ENCODE data around the gene FYN. TPM values are rescaled to one million over a fixed set of nuclear protein-coding genes. Genes with fewer than 3 reads are reported as not detected.

Gene FYN
- total RNA-seq, 2 experiments from 2014 or later: 236 to 244 TPM

DNA sequence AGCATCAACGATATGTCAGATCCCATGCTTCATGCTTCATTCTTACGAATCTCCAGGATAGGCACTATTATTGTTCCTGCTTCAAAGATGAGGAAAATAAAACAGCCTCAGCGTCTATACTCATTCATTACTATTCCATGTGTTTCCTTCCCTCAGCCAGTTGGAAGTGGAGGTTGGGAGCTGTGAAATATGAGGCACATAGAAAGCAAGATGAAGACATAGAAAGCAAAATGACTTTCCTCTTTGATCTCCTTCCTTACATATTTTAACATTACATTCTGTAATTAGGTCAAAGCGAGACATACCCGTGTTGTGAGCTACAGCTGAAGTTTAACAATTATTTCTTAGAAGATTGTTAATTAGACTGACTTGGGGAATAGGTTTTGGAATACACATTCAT, 125.4 kb downstream of the FYN start:
- H3K27me3 Mint-ChIP-seq (ENCODE audit: low read depth): no peaks in the 10 kb centered on the region
- CTCF ChIA-PET: interaction anchor here (0.9 to 1.4 kb wide), 4 partner anchors 12 to 226 kb away, joined by 3 to 6 read pairs (median 4); no protein-coding TSS in a partner anchor
- no peaks in the 10 kb centered on the region for H3K9me3 Mint-ChIP-seq
- DNase-seq: no peak
- H3K4me3 Mint-ChIP-seq: no peak overlapping the region
- H3K4me1 Mint-ChIP-seq (ENCODE audit: low read depth): peaks cover 86% of the 10 kb centered on the region
- H3K36me3 Mint-ChIP-seq (ENCODE audit: low read depth): peaks cover 34% of the 10 kb centered on the region
- peak overlapping the region; percentile 50 for H3K27ac Mint-ChIP-seq
- intact Hi-C loops (cut with micrococcal nuclease): no loop called here

GRCh38 chr6:111747396-111747795, 125.9 kb downstream of the FYN start:
- Mint-ChIP-seq H3K4me3 (no peak overlapping the region), H3K4me1 (ENCODE audit: low read depth) (peaks cover 85% of the 10 kb centered on the region), H3K9me3 (no peaks in the 10 kb centered on the region), H3K36me3 (ENCODE audit: low read depth) (peaks cover 35% of the 10 kb centered on the region), H3K27me3 (ENCODE audit: low read depth) (no peaks in the 10 kb centered on the region), H3K27ac (peak overlapping the region; percentile 50)
- no peak for DNase-seq
- intact Hi-C loops (cut with micrococcal nuclease): no loop called here
- CTCF ChIA-PET: interaction anchor here (0.9 to 1.4 kb wide), 4 partner anchors 12 to 227 kb away, joined by 3 to 6 read pairs (median 4); no protein-coding TSS in a partner anchor

DNA sequence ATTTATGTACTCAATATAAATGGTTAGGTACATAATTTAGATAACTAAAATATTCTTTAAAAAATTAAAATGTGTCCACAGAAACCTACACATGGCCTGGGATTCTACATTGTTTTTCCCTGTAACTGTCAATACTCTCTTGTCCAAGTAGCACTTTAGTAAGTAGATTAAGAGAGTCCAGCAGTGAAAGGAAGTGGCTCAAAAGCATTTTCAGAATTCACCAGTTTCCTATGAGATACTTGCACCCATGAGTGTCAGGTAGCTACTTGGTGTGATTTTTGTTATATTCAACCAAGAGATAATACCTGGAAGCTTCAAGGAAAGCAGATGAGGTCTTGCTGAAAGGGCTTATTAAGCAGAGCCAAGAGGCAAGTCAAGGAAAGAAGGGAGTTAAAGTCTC, 126.3 kb downstream of the FYN start:
- CTCF ChIA-PET: interaction anchor here (1.1 kb wide), 2 partner anchors 13 to 227 kb away, joined by 3 to 4 read pairs; no protein-coding TSS in a partner anchor
- peaks cover 85% of the 10 kb centered on the region for H3K4me1 Mint-ChIP-seq (ENCODE audit: low read depth)
- intact Hi-C loops (cut with micrococcal nuclease): no loop called here
- peaks cover 34% of the 10 kb centered on the region for H3K36me3 Mint-ChIP-seq (ENCODE audit: low read depth)
- no peak for DNase-seq
- no peak overlapping the region for H3K4me3 Mint-ChIP-seq
- peak overlapping the region; percentile 50 for H3K27ac Mint-ChIP-seq
- no peaks in the 10 kb centered on the region for H3K9me3 Mint-ChIP-seq
- H3K27me3 Mint-ChIP-seq (ENCODE audit: low read depth): no peaks in the 10 kb centered on the region

DNA sequence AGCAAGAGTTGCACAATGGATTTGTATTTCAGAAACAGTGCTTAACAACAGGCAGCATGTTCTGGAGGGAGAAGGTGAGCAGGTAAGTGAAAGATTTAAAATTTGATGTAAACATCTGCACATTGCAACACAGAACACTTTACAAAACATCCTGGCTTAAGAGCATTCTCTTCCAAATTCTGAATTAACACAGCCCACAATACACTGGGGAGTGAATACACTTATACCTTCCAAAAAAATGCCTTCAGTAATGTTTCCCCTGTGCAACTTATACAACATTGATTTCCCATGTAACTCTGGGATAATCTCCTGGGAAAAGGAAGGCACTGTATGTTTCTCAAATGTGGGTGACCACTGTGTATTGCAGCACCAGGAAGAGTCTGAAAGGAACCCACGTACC, 127.6 kb downstream of the FYN start:
- no peak for DNase-seq
- H3K4me3 Mint-ChIP-seq: no peak overlapping the region
- intact Hi-C loops (cut with micrococcal nuclease): no loop called here
- no peaks in the 10 kb centered on the region for H3K9me3 Mint-ChIP-seq
- H3K4me1 Mint-ChIP-seq (ENCODE audit: low read depth): peaks cover 84% of the 10 kb centered on the region
- H3K27ac Mint-ChIP-seq: no peak overlapping the region
- CTCF ChIA-PET: no interaction called here
- H3K36me3 Mint-ChIP-seq (ENCODE audit: low read depth): peaks cover 42% of the 10 kb centered on the region
- no peaks in the 10 kb centered on the region for H3K27me3 Mint-ChIP-seq (ENCODE audit: low read depth)

DNA sequence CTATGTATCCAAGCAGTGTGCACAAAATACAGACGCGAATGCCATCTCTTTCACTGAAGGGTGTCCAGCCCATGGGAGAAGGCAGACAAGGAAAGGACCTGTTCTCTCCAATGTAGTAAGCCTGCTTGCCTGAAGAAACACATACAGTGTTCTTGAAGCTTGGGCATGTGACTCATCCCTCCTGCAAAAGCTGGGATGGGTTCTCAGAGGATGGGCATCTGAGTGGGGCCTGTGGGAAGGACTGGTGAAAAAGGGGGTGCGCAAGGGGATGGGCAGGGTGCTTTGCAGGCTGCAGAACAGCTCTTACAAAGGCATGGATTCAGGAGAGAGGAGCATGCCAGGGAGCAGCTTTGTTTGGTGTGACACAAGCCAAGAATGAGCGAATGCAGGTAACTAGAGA, 128.1 kb downstream of the FYN start:
- peak overlapping the region; percentile 55 for H3K27ac Mint-ChIP-seq
- H3K4me3 Mint-ChIP-seq: no peak overlapping the region
- CTCF ChIA-PET: no interaction called here
- no peaks in the 10 kb centered on the region for H3K9me3 Mint-ChIP-seq
- no peak for DNase-seq
- intact Hi-C loops (cut with micrococcal nuclease): no loop called here
- H3K4me1 Mint-ChIP-seq (ENCODE audit: low read depth): peaks cover 84% of the 10 kb centered on the region
- H3K27me3 Mint-ChIP-seq (ENCODE audit: low read depth): no peaks in the 10 kb centered on the region
- H3K36me3 Mint-ChIP-seq (ENCODE audit: low read depth): peaks cover 43% of the 10 kb centered on the region

DNA sequence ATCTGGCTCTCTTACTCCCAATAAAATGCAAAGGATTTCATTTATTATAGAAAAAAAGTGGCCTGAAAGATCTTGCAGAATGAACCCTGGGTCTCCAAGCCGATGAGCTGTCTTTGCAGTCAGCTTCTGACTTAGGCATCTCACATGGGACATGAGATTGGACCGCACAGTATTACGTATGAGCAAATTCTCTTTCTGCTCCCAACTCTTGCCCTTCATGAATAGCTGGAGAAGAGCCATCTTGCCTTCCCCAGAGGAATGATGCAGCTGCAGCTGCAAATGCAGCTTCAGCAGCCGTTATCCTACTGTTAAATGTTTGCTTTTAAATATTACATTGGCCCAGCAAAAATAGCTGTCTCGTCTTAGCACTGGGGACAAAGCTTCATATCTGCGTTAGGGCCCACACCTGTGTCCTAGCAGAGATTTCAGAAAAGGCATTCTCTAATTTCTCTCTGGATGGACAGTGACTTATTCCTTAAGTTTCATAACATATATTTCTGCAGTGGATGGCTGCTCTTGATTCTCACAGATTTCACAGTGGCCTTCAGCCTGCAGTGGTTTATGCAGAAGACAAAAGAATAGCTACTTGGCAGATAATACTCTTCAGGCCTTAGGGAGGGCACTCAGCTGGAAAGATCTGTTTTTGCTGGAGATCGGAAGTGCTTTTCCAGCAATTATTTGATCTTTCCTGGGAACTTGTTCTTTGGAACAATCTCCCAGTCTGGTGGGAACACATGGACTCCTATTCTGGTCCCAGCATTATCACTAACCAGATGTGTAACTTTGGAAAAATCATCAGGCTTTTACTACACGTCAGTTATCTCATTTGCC, 129.2 kb downstream of the FYN start:
- CTCF ChIA-PET: interaction anchor here (1.0 kb wide), 1 partner anchor 22 kb away, joined by 3 read pairs; no protein-coding TSS in a partner anchor
- Mint-ChIP-seq H3K9me3 (no peaks in the 10 kb centered on the region), H3K27ac (no peak overlapping the region), H3K27me3 (ENCODE audit: low read depth) (no peaks in the 10 kb centered on the region), H3K36me3 (ENCODE audit: low read depth) (peaks cover 49% of the 10 kb centered on the region), H3K4me3 (no peak overlapping the region), H3K4me1 (ENCODE audit: low read depth) (peaks cover 86% of the 10 kb centered on the region)
- DNase-seq: no peak
- intact Hi-C loops (cut with micrococcal nuclease): loop anchor here (2.0 kb wide), 1 partner anchor 19 kb away; no protein-coding TSS in a partner anchor

- CTCF ChIA-PET: no interaction called here
- intact Hi-C loops (cut with micrococcal nuclease): loop anchor here (2.0 kb wide), 1 partner anchor 19 kb away; no protein-coding TSS in a partner anchor
- H3K27ac Mint-ChIP-seq: peak overlapping the region; percentile 22
- H3K27me3 Mint-ChIP-seq (ENCODE audit: low read depth): no peaks in the 10 kb centered on the region
- H3K9me3 Mint-ChIP-seq: no peaks in the 10 kb centered on the region
- H3K4me3 Mint-ChIP-seq: no peak overlapping the region
- H3K4me1 Mint-ChIP-seq (ENCODE audit: low read depth): peaks cover 87% of the 10 kb centered on the region
- DNase-seq: no peak
- H3K36me3 Mint-ChIP-seq (ENCODE audit: low read depth): peaks cover 54% of the 10 kb centered on the region
Observed at GRCh38 chr6:111743360-111743759, 129.9 kb downstream of the FYN start.

DNA sequence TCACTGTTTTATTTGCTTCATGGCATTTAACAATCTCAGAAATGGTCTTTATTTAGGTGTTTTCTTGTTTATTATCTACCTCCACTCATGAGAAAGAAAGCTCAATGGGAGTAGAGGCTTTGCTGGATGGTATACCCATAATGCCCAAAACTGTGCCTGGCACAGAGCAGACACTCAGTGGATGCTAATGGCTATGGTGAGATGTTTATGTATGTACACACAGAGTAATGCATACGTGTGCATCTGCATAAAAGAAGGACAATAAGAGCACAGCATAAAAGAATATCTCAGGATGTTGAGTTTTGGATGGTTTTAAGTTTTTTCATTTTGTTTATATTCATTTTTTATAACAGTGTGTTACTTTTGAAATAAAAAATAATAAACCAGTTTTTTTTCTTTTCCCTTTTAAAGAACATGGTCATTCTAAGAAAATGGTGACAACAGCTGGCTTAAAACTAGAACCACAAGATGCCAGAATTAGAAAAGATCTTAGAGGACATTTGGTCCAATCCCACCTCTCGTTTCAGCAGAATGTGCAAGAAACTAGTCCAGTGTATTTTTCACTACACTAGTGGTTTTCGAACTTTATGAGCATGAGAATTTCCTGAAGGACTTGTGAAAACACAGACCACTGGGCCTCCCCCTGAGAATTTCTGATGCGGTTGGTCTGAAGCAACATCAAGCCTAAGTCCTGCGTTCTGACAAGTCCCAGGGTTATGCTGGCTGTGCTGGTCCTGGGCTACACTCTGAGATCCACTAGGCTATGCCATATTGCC, 131.9 kb downstream of the FYN start:
- intact Hi-C loops (cut with micrococcal nuclease): no loop called here
- Mint-ChIP-seq H3K36me3 (ENCODE audit: low read depth) (peaks cover 55% of the 10 kb centered on the region), H3K27ac (peak overlapping the region; percentile 55)

DNA sequence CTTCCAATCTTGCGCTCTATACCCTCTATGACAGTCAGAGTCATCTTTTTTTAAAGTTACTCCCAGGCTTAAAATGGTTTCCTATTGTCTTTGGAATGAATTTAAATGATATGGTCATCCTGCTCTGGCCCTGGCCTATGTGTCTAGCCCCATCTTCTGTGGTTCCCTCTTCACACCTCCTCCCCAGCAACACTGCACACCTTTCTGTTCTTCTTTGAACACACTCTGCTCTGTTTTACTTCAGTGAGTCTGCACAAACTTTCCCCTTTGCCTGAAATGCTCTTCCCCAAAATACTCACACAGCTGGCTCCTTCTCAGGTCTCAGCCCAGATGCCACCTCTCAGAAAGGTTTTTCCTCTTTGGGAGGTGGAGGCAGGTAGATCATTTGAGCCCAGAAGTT, 132.7 kb downstream of the FYN start:
- intact Hi-C loops (cut with micrococcal nuclease): no loop called here
- Mint-ChIP-seq H3K9me3 (no peaks in the 10 kb centered on the region), H3K36me3 (ENCODE audit: low read depth) (peaks cover 57% of the 10 kb centered on the region), H3K27ac (peak overlapping the region; percentile 2), H3K4me3 (no peak overlapping the region), H3K27me3 (ENCODE audit: low read depth) (no peaks in the 10 kb centered on the region), H3K4me1 (ENCODE audit: low read depth) (peaks cover 89% of the 10 kb centered on the region)
- CTCF ChIA-PET: interaction anchor here (0.7 to 1.8 kb wide), 3 partner anchors 13 to 75 kb away, joined by 3 to 8 read pairs (median 5); no protein-coding TSS in a partner anchor
- DNase-seq: no peak

More for the DNA sequence above, 131.9 kb downstream of the FYN start:
- DNase-seq: no peak
- no peaks in the 10 kb centered on the region for H3K27me3 Mint-ChIP-seq (ENCODE audit: low read depth)
- H3K4me1 Mint-ChIP-seq (ENCODE audit: low read depth): peaks cover 89% of the 10 kb centered on the region
- H3K9me3 Mint-ChIP-seq: no peaks in the 10 kb centered on the region
- CTCF ChIA-PET: interaction anchor here (0.6 to 1.8 kb wide), 4 partner anchors 12 to 456 kb away, joined by 3 to 8 read pairs (median 4); no protein-coding TSS in a partner anchor
- no peak overlapping the region for H3K4me3 Mint-ChIP-seq

DNA sequence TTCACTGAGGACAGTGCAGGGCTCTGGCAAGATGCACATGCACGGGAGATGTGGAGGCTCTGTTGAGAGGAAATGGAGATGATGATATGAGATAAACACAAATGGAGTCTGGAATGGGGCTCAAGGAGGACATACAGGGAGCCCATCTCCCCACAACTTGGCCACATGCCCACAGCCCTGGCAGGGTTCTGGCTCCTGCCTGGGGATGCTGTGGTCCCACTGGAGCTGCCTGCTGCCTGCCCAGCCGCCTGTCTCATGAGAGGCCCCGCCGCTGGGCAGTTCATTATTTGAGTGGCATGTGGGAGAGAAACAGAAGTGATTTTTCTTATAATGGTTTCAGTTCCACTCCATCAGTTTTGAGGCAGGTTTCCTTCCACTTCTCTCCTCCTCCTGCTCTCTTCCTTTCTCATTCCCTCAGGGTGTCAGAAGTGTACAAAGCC, 134.0 kb downstream of the FYN start:
- H3K36me3 Mint-ChIP-seq (ENCODE audit: low read depth): peaks cover 63% of the 10 kb centered on the region
- peaks cover 93% of the 10 kb centered on the region for H3K4me1 Mint-ChIP-seq (ENCODE audit: low read depth)
- H3K27ac Mint-ChIP-seq: peak overlapping the region; percentile 64
- no peak for DNase-seq
- peaks cover 5% of the 10 kb centered on the region for H3K9me3 Mint-ChIP-seq
- H3K27me3 Mint-ChIP-seq (ENCODE audit: low read depth): no peaks in the 10 kb centered on the region
- intact Hi-C loops (cut with micrococcal nuclease): no loop called here
- CTCF ChIA-PET: no interaction called here
- no peak overlapping the region for H3K4me3 Mint-ChIP-seq

DNA sequence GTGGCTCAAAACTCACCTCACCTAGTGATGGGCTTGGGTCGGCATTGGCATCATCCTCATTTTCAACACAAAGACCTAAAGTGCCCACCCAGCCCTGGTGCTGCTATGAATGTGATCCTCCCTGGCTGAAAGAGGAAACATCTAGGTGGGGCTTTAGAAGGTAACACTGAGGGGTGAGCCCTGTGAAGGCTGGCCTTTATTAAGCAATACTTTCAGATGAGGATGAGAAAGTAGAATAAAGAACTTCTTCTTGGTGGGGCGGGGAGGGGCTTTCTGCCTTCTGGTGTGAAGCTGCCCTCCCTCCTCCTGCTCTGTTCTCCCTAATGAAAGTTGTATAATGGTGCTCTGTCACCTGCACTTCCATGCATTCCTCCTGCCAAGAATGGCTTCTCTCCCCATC, 134.6 kb downstream of the FYN start:
- Mint-ChIP-seq H3K9me3 (peaks cover 5% of the 10 kb centered on the region), H3K36me3 (ENCODE audit: low read depth) (peaks cover 67% of the 10 kb centered on the region), H3K4me3 (no peak overlapping the region), H3K4me1 (ENCODE audit: low read depth) (peaks cover 88% of the 10 kb centered on the region), H3K27ac (peak overlapping the region; percentile 64), H3K27me3 (ENCODE audit: low read depth) (no peaks in the 10 kb centered on the region)
- CTCF ChIA-PET: interaction anchor here (0.6 kb wide), 1 partner anchor 302 kb away, joined by 3 read pairs; no protein-coding TSS in a partner anchor
- no peak for DNase-seq
- intact Hi-C loops (cut with micrococcal nuclease): no loop called here

DNA sequence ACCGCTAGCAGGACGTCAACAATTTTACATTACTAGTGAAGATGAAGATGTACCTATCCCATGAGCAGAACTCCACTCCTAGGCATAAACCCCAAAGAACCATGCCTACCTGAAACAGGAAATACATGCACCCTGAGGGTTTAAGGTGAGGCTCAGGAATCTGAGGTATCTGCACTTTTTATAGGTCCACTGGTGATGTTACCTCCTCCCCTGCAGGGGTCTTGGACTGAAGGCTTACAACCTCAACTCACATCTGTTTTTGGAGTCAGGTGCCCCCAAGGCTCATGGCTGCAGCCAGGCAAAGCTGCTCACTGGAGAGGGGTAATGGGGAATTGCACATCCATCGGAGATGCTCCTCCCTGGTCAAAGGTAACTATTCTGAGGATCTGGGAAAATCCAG, 135.1 kb downstream of the FYN start:
- intact Hi-C loops (cut with micrococcal nuclease): no loop called here
- H3K9me3 Mint-ChIP-seq: peaks cover 7% of the 10 kb centered on the region
- CTCF ChIA-PET: interaction anchor here (0.6 kb wide), 2 partner anchors 12 to 303 kb away, joined by 3 read pairs; no protein-coding TSS in a partner anchor
- peaks cover 85% of the 10 kb centered on the region for H3K4me1 Mint-ChIP-seq (ENCODE audit: low read depth)
- H3K36me3 Mint-ChIP-seq (ENCODE audit: low read depth): peaks cover 67% of the 10 kb centered on the region
- H3K4me3 Mint-ChIP-seq: no peak overlapping the region
- no peak for DNase-seq
- peak overlapping the region; percentile 69 for H3K27ac Mint-ChIP-seq
- H3K27me3 Mint-ChIP-seq (ENCODE audit: low read depth): no peaks in the 10 kb centered on the region
